Progenitor cell of endocrine pancreas (in vitro differentiated cells): Measurements from ENCODE around the gene STX18. TPM values are rescaled to one million over a fixed set of nuclear protein-coding genes. Genes with fewer than 3 reads are reported as not detected.

Experiments
- DNase-seq: peaks from one replicate; pipeline ENCODE4 v3.0.0; 2021; ENCODE audit warnings: low spot score; ENCODE audit not compliant: unreplicated experiment
- H3K27ac Mint-ChIP-seq: 2 replicates; pipeline ENCODE4 v1.8.0; 2021; ENCODE audit warnings: mild to moderate bottlenecking, moderate library complexity, mixed read lengths
- H3K27me3 Mint-ChIP-seq: 2 replicates; pipeline ENCODE4 v1.8.0; 2021; ENCODE audit warnings: mixed read lengths
- H3K36me3 Mint-ChIP-seq: 2 replicates; pipeline ENCODE4 v1.8.0; 2022; ENCODE audit warnings: mixed read lengths; ENCODE audit not compliant: insufficient read depth
- H3K4me1 Mint-ChIP-seq: 2 replicates; pipeline ENCODE4 v1.8.0; 2021; ENCODE audit warnings: low read depth, mixed read lengths
- H3K4me3 Mint-ChIP-seq: 2 replicates; pipeline ENCODE4 v1.8.0; 2021; ENCODE audit warnings: low read depth, mild to moderate bottlenecking, moderate library complexity, mixed read lengths
- H3K9me3 Mint-ChIP-seq: 2 replicates; pipeline ENCODE4 v1.8.0; 2021; ENCODE audit warnings: low read depth, mixed read lengths
- CTCF ChIP-seq: fragments of 200-600 bp; sonication (generic); IDR thresholded peaks from one replicate; pipeline ENCODE4 v1.5.0; 2021; ENCODE audit warnings: antibody characterized with exemption, mild to moderate bottlenecking; ENCODE audit not compliant: unreplicated experiment
- total RNA-seq: library from RNA; stranded (reverse); gene quantifications from 2 replicates; pipeline ENCODE4 v1.2.1, GENCODE V29; 2021

Gene STX18
- total RNA-seq, 1 donor from 2014 or later = 41.2 TPM

- DNase-seq = no peak
- Mint-ChIP-seq H3K36me3 (no peaks in the 10 kb centered on the region), H3K4me1 (no peaks in the 10 kb centered on the region), H3K9me3 (no peaks in the 10 kb centered on the region), H3K27ac (no peak overlapping the region), H3K27me3 (no peaks in the 10 kb centered on the region), H3K4me3 (no peak overlapping the region)
- TF ChIP-seq CTCF = no peak
These were observed 9.3 kb downstream of the STX18 start for GRCh38 chr4:4532371-4533154.

GRCh38 chr4:4529392-4529791, 12.5 kb downstream of the STX18 start:
- H3K27ac Mint-ChIP-seq = no peak overlapping the region
- H3K4me1 Mint-ChIP-seq = peaks cover 18% of the 10 kb centered on the region
- H3K9me3 Mint-ChIP-seq = no peaks in the 10 kb centered on the region
- no peak for TF ChIP-seq CTCF
- peaks cover 1% of the 10 kb centered on the region for H3K36me3 Mint-ChIP-seq
- DNase-seq = no peak
- no peaks in the 10 kb centered on the region for H3K27me3 Mint-ChIP-seq
- H3K4me3 Mint-ChIP-seq = no peak overlapping the region

- no peaks in the 10 kb centered on the region for H3K27me3 Mint-ChIP-seq
- no peak for TF ChIP-seq CTCF
- no peaks in the 10 kb centered on the region for H3K9me3 Mint-ChIP-seq
- H3K36me3 Mint-ChIP-seq = peaks cover 1% of the 10 kb centered on the region
- H3K27ac Mint-ChIP-seq = no peak overlapping the region
- H3K4me3 Mint-ChIP-seq = no peak overlapping the region
- peaks cover 22% of the 10 kb centered on the region for H3K4me1 Mint-ChIP-seq
- DNase-seq = no peak
These were observed 15.4 kb downstream of the STX18 start for GRCh38 chr4:4526401-4526800.

GRCh38 chr4:4524364-4524763, 17.5 kb downstream of the STX18 start:
- no peak for TF ChIP-seq CTCF
- no peak for DNase-seq
- H3K4me1 Mint-ChIP-seq = peaks cover 24% of the 10 kb centered on the region
- H3K9me3 Mint-ChIP-seq = no peaks in the 10 kb centered on the region
- no peaks in the 10 kb centered on the region for H3K27me3 Mint-ChIP-seq
- no peak overlapping the region for H3K4me3 Mint-ChIP-seq
- H3K36me3 Mint-ChIP-seq = peaks cover 1% of the 10 kb centered on the region
- H3K27ac Mint-ChIP-seq = no peak overlapping the region

GRCh38 chr4:4521731-4522130, 20.1 kb downstream of the STX18 start:
- H3K27me3 Mint-ChIP-seq = no peaks in the 10 kb centered on the region
- DNase-seq = no peak
- no peak overlapping the region for H3K4me3 Mint-ChIP-seq
- no peak for TF ChIP-seq CTCF
- H3K36me3 Mint-ChIP-seq = peaks cover 1% of the 10 kb centered on the region
- no peak overlapping the region for H3K27ac Mint-ChIP-seq
- H3K4me1 Mint-ChIP-seq = peaks cover 24% of the 10 kb centered on the region
- no peaks in the 10 kb centered on the region for H3K9me3 Mint-ChIP-seq
